GM23248 (cell line): ENCODE measurements around the gene SNRPA. TPM values are rescaled to one million over a fixed set of nuclear protein-coding genes. Genes with fewer than 3 reads are reported as not detected.
"Not testable (repeated sequence)": the region's sequence is repeated elsewhere in the genome, so short reads cannot be mapped to it uniquely, and the experiment has no call there.

Experiments
- DNase-seq: peaks from one replicate; pipeline ENCODE4 v3.0.0-alpha.2; 2015
- H2AFZ ChIP-seq: fragments of 200-600 bp; sonication (generic); 2 replicates; pipeline ENCODE4 v1.6.1; 2016; ENCODE audit warnings: antibody characterized with exemption
- H3F3A ChIP-seq: fragments of 200-600 bp; sonication (generic); 2 replicates; pipeline ENCODE4 v1.6.1; 2016; ENCODE audit warnings: mild to moderate bottlenecking, antibody characterized with exemption, mixed run types; ENCODE audit not compliant: insufficient read depth
- H3K27ac ChIP-seq: fragments of 200-600 bp; sonication (generic); 2 replicates; pipeline ENCODE4 v1.5.1; 2016; ENCODE audit warnings: mild to moderate bottlenecking
- H3K27me3 ChIP-seq: fragments of 200-600 bp; sonication (generic); replicated peaks from 2 replicates; pipeline ENCODE4 v1.6.1; 2016; ENCODE audit warnings: mild to moderate bottlenecking; ENCODE audit not compliant: insufficient read depth
- H3K36me3 ChIP-seq: fragments of 200-600 bp; sonication (generic); 2 replicates; pipeline ENCODE4 v1.6.1; 2016; ENCODE audit warnings: low read depth, mild to moderate bottlenecking
- H3K4me1 ChIP-seq: fragments of 200-600 bp; sonication (generic); 2 replicates; pipeline ENCODE4 v1.6.1; 2016; ENCODE audit warnings: mild to moderate bottlenecking; ENCODE audit not compliant: insufficient read depth
- H3K4me2 ChIP-seq: fragments of 200-600 bp; sonication (generic); one replicate; pipeline ENCODE4 v1.6.1; 2016; ENCODE audit warnings: mild to moderate bottlenecking; ENCODE audit not compliant: unreplicated experiment
- H3K4me3 ChIP-seq: fragments of 200-600 bp; sonication (generic); 2 replicates; pipeline ENCODE4 v1.5.1; 2016; ENCODE audit warnings: mild to moderate bottlenecking
- H3K79me2 ChIP-seq: fragments of 200-600 bp; sonication (generic); 2 replicates; pipeline ENCODE4 v1.6.1; 2016; ENCODE audit warnings: mild to moderate bottlenecking; ENCODE audit not compliant: insufficient read depth
- H3K9ac ChIP-seq: fragments of 200-600 bp; sonication (generic); 2 replicates; pipeline ENCODE4 v1.6.1; 2016; ENCODE audit warnings: mild to moderate bottlenecking
- H3K9me2 ChIP-seq: fragments of 200-600 bp; sonication (generic); 2 replicates; pipeline ENCODE4 v1.6.1; 2016; ENCODE audit warnings: mixed run types, mild to moderate bottlenecking, moderate library complexity; ENCODE audit not compliant: insufficient read depth
- H3K9me3 ChIP-seq: fragments of 200-600 bp; sonication (generic); one replicate; pipeline ENCODE4 v1.6.1; 2017; ENCODE audit warnings: low read depth
- H4K20me1 ChIP-seq: fragments of 200-600 bp; sonication (generic); 2 replicates; pipeline ENCODE4 v1.6.0; 2016; ENCODE audit not compliant: insufficient read depth
- EZH2 ChIP-seq: fragments of 200-600 bp; sonication (generic); IDR thresholded peaks from 2 replicates; pipeline ENCODE4 v1.6.1; 2018; ENCODE audit warnings: antibody characterized with exemption, mild to moderate bottlenecking; ENCODE audit not compliant: insufficient read depth, poor library complexity, severe bottlenecking
- EZH2phosphoT487 ChIP-seq: fragments of 200-600 bp; sonication (generic); IDR thresholded peaks from 2 replicates; pipeline ENCODE4 v1.6.1; 2018; ENCODE audit warnings: antibody characterized with exemption, moderate library complexity, mild to moderate bottlenecking, low read depth; ENCODE audit not compliant: insufficient read depth
- WGBS, 2 experiments: methylation state at CpG; one replicate each; pipeline ENCODE4 v1.1.6; 2015 to 2017; ENCODE audit warnings: low lambda C conversion rate in 2 of 2, low coverage in 1 of 2; ENCODE audit errors: missing lambda C conversion rate in 2 of 2; 5-methylcytosine and 5-hydroxymethylcytosine counted together
- in situ Hi-C: fragments of 300-500 bp; cut with MboI; formaldehyde crosslinking; loops from 2 replicates; pipeline ENCODE4 v1.15.0; 2020
- polyA plus RNA-seq: library from polyadenylated mRNA; unstranded; fragments of >200 nt; fragmentation: Nextera tagmentation; extraction: Ambion mirVana; gene quantifications from 2 replicates; pipeline ENCODE4 v1.2.1, GENCODE V29; 2016
- total RNA-seq: library from RNA; depleted of rRNA; stranded (reverse); fragments of >200 nt; shearing (Covaris generic); gene quantifications from 2 replicates; pipeline ENCODE4 v1.2.3, GENCODE V29; 2014

The SNRPA gene
- total and polyA plus RNA-seq, 2 experiments from 2014 or later, result 30.6 to 58.5 TPM

DNA sequence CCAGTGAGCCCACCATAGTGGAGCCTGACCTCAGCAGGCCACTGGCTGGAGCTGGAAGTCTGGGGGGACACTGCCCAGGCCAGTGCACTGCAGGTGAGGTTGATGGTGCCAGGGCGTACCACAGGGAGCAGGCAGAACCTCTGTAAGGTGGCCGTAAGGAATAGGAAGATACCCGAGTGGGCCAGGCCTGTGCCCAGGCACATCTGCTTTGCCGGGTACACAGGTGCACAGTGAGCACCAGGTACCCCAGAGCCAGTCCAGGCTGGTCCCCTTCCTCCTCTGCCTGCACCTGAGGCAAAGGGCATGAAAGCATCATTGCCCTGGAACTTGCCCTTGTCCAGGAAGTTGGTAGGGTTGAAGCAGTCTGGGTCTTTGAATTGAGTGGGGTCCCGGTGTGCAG lies 57.5 kb downstream of the SNRPA start:
- H3K27me3 ChIP-seq, result no peaks in the 10 kb centered on the region
- H4K20me1 ChIP-seq, result 0 out of 2 replicates have a peak, but pooled peaks cover 4% of the 10 kb centered on the region
- H3K9me3 ChIP-seq, result no peaks in the 10 kb centered on the region
- in situ Hi-C loops, result no loop called here
- no peaks in the 10 kb centered on the region for H3K9me2 ChIP-seq
- no peak overlapping the region for H2AFZ ChIP-seq
- no peak overlapping the region for H3K27ac ChIP-seq
- H3K79me2 ChIP-seq, result peaks cover 69% of the 10 kb centered on the region
- no peak for DNase-seq
- no peak overlapping the region for H3K4me3 ChIP-seq
- TF ChIP-seq EZH2 (no peak), EZH2phosphoT487 (no peak)
- 0 out of 2 replicates have a peak, but pooled peaks cover 9% of the 10 kb centered on the region for H3K36me3 ChIP-seq
- 72 to 77% methylated on average over 5 of the region's 5 CpGs for WGBS, 2 experiments
- H3K9ac ChIP-seq, result no peak overlapping the region
- H3K4me2 ChIP-seq, result no peak overlapping the region
- peaks cover 16% of the 10 kb centered on the region for H3K4me1 ChIP-seq
- peaks cover 15% of the 10 kb centered on the region; the same call in 1 of the 2 replicates for H3F3A ChIP-seq

DNA sequence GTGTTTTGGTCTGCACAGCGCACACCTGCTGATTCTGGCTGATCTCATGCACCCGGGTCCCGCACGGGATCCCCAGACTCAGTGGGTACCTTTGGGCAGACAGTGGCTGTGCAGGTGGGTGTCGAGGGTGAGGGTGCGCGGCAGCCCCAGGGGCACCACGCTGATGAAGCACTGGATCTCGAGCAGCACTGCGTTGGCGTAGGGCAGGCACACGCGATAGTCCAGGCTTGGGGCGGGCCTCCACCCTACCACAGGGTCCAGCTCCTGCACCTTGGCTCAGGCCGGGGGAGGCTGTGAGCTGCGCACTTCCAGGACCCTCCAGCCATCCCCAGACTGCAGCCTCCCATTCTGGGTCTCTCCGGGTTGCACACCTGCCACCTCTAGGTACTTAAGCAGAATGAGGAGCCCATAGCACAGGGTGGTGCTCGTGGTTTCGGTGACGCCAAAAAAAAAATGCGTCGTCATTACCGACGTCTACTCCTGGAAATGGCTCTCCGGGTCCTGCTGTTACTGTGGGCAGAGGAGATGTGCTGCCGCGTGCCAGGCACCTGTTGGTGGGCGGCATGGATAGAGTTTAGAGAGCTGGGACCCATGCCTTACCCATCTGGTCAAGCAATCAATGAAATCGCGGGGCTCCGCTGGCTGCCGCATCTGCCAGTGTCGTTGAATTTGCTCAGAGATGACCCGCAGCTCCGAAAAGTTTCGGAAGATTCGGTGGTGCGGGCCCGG lies 58.5 kb downstream of the SNRPA start:
- WGBS, 2 experiments, result 89 to 90% methylated on average over 35 to 39 of the region's 39 CpGs
- H3K4me2 ChIP-seq, result no peak overlapping the region
- 0 out of 2 replicates have a peak, but pooled peaks cover 9% of the 10 kb centered on the region for H3K36me3 ChIP-seq

DNA sequence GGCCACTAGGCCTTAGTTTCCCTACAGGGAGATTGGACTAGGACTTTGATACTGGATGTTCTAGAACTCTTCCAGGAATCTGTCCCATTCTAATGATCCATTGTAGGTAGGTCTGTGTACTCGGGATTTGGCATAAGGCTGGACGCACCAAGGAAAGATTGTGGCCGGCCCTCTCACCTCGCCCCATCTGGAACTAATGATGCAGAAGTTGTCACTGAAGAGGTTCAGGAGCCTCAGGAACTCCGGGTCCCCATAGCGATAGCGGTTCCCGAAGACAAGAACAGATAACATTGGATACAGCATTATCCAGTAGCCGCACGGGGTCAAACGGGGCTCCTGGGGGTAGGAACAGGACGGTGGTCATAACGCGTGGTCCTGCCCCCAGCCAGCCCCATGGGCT lies 59.2 kb downstream of the SNRPA start:
- Histone ChIP-seq H3K27me3 (no peaks in the 10 kb centered on the region), H3K36me3 (0 out of 2 replicates have a peak, but pooled peaks cover 9% of the 10 kb centered on the region), H4K20me1 (no peaks in the 10 kb centered on the region), H3K4me3 (peak overlapping the region; percentile 74), H3K9ac (peak overlapping the region; percentile 60), H3K9me2 (no peaks in the 10 kb centered on the region), H3K9me3 (no peaks in the 10 kb centered on the region), H3K4me2 (peak overlapping the region; percentile 73), H3F3A (peaks cover 15% of the 10 kb centered on the region; the same call in 1 of the 2 replicates), H2AFZ (peak overlapping the region; percentile 80; the same call in 1 of the 2 replicates), H3K27ac (peak overlapping the region; percentile 49), H3K79me2 (peaks cover 53% of the 10 kb centered on the region), H3K4me1 (peaks cover 14% of the 10 kb centered on the region)
- in situ Hi-C loops, result no loop called here
- no peak for DNase-seq
- no peak for TF ChIP-seq EZH2
- no peak for TF ChIP-seq EZH2phosphoT487
- WGBS, 2 experiments, result 23 to 38% methylated on average over 12 to 14 of the region's 14 CpGs

More for the DNA sequence above, 58.5 kb downstream of the SNRPA start:
- H3K27ac ChIP-seq, result peak overlapping the region; percentile 49; the same call in 1 of the 2 replicates
- H3K79me2 ChIP-seq, result peaks cover 59% of the 10 kb centered on the region
- 0 out of 2 replicates have a peak, but pooled peaks cover 4% of the 10 kb centered on the region for H4K20me1 ChIP-seq
- H3K4me1 ChIP-seq, result peaks cover 14% of the 10 kb centered on the region
- peaks cover 15% of the 10 kb centered on the region; the same call in 1 of the 2 replicates for H3F3A ChIP-seq
- H3K9me2 ChIP-seq, result no peaks in the 10 kb centered on the region
- peak overlapping the region; percentile 60; the same call in 1 of the 2 replicates for H3K9ac ChIP-seq
- H3K4me3 ChIP-seq, result no peak overlapping the region
- no peak overlapping the region for H2AFZ ChIP-seq
- TF ChIP-seq EZH2 (no peak), EZH2phosphoT487 (no peak)
- no peak for DNase-seq
- in situ Hi-C loops, result no loop called here
- no peaks in the 10 kb centered on the region for H3K9me3 ChIP-seq
- no peaks in the 10 kb centered on the region for H3K27me3 ChIP-seq

DNA sequence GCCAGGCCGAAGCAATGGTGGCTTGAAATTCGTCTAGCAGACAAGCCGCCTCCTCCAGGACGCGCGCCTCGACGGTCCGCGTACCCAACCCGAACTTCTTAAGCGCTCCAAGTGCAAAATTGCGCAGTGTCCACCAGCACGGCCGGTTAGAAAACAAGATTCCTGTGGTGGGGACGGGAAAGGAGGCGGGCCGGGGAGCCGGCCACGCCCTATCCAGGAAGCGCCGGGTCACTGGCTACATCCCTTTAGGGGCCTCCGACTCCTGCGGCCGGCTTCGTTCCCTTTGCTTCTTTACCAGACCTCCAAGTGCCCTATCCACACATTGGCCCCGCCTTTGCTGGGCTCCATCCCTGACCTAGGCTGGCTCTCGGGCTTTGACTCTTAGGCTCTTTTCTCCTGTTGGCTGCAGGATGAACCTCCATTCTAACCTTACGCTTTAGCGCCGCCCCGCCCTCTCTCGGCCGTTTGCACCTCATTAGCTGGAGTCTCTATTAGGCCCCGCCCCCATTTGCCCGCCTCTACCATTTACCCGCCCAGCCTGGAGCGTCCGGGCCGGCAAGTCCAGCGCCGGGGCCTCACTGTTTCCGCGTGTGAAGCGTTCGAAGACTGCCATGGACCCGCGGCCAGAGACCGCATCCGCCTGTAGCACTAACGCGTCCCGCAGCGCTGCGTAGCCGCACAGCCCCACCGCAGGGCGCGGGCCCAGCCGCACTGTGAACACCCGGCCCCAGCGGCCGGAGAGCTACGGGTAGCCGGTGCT lies 59.8 kb downstream of the SNRPA start:
- Histone ChIP-seq H3K79me2 (peaks cover 46% of the 10 kb centered on the region), H3K4me3 (peak overlapping the region; percentile 74), H3K9ac (peak overlapping the region; percentile 60), H3K27ac (peak overlapping the region; percentile 49), H3K4me1 (peaks cover 14% of the 10 kb centered on the region), H2AFZ (peak overlapping the region; percentile 80), H3K4me2 (peak overlapping the region; percentile 73)
- in situ Hi-C loops, H3K9me3 ChIP-seq, H3K9me2 ChIP-seq, H3F3A ChIP-seq, H3K27me3 ChIP-seq, H3K36me3 ChIP-seq, H4K20me1 ChIP-seq: not testable (repeated sequence)
- WGBS, 2 experiments, result 2 to 3% methylated on average over 55 to 60 of the region's 65 CpGs
- peak; percentile 85 for DNase-seq
